Islet of Langerhans (tissue), 1 donor: Measurements from ENCODE around the gene ZNF407.

Source experiments
- FAIRE-seq: peaks from one replicate; lab custom pipeline; 2011; peaks lifted over from hg19 to GRCh38; lab: Jason Lieb, UNC

ZNF407 gene

DNA sequence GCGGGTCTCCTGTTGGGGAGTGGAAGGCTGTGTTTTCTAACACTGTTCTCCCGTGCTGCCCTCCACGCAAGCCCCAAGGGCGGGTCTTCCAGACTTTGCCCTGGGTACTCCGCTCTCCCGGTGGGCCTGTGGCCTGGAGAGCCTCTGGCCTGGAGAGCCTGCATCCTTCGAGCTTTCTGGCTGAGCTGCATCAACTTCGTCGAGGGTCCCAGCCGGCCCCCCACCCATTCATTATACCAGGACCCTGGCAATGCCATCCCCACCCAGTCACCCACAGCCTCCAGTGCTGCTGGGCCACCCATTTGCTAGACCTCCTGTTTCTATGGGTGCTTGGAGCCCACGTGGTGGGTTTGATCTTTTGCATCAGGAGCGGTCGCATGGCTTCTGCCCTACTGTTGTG lies 509.1 kb downstream of the ZNF407 start:
- FAIRE-seq: no peak

DNA sequence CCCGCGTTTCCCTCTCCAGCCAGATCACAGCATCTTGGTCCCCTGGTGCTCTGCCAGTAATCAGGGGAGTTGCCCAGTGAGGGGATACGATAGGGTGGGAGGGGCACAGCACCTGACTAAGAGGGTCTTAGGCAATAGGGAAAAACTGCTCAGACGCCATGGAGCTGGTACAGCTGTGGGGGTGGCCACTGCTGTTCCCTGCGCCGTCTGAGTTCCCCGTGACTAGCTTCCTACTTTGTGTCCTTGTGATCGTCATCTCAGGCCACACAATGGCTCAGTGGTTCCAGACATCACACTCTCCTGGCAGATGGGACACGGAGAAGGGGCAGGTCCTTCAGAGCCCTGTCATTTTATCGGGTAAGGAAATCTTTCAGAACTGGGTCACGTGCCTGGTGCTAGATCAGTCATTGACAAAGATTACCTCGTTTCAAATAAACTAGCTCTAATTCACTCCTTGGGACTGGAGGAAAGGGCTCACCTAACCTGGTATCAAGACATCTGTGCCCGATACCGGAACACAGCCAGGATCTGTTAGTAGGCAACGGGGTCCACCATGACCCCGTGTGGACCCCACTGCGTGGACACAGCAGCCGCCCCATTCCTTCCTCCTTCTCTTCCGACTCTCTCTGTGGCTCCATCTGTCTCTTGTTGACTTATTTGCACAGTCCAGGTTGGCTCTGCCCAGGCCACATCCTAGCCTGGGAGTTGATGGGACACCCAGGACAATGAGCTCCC lies 509.7 kb downstream of the ZNF407 start:
- no peak for FAIRE-seq

GRCh38 chr18:75107931-75108276 lies 510.2 kb downstream of the ZNF407 start:
- FAIRE-seq: no peak

DNA sequence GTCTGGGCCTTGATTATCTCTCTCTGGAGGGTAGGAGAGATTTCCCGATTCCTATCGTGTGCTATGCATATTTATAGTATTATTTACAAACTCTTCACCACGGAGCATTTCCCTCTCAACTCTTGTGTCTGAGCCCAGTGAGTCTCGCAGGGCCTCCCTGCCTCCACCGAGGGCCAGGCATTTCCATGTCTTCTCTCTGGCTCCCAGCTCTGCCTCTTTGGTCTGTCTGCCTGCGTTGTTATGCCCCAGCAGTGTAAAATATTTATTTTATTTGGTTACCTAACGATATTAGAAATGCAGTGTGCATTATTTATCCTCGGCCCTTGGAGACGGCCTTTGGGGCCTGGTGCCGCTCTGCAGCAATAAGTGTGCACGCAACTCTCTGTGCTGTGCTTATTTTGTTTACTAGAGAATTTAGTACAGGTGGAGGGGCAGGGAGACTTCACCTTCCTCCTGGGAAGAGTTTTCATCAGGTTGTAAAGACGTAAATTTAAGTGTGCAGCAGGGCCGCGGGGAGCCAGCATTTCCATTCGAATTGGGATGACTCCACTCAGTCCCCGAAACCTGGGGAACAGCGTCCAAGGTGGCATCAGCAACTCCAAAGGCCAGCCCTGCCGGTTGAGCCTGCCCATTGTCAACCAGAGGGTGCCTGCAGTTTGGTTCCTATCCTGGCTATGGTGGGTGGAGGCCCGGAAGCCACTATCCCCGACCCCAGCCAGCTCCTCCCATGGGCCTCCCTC lies 511.1 kb downstream of the ZNF407 start:
- no peak for FAIRE-seq

DNA sequence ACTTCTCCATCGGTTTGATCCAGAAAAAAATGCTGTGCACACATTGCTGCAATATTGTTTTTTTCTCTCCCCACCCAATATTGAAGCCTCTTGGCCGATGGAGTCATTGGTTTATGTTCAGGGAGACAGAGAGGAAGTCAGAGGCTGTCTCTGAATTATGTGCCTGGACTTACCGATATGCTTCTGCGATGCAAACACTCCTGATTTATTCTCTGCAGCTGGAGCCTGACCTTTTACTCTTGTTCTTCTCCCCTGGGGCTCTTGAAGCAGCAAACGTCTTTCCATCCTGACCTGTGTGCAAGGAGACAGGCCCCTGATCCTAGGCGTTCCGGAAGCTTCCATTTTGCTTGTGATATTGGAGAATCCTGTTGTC lies 511.6 kb downstream of the ZNF407 start:
- FAIRE-seq: no peak

DNA sequence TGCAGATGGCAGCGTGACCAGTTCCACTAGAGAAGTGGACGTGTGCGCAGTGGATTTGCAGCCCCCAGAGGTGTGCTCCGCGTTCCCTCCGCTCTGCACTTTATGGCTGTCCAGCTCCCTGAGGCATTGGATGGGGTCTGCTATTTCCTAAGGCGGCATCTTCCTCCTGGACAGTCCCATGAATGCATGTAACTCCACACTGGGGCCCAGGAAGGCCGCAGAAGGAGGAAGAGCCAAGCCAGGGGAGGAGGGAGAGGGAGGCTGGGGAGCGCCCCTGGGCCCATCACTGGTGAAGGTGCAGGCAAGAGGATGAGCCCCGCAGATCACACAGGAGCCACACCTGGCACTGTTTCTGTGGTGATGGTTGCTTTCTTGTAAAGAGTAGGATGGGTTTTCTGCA lies 512.1 kb downstream of the ZNF407 start:
- no peak for FAIRE-seq

- FAIRE-seq: no peak
Observed at GRCh38 chr18:75110311-75110710, 512.6 kb downstream of the ZNF407 start.

- FAIRE-seq: no peak
Observed at GRCh38 chr18:75110846-75111415, 513.3 kb downstream of the ZNF407 start.

DNA sequence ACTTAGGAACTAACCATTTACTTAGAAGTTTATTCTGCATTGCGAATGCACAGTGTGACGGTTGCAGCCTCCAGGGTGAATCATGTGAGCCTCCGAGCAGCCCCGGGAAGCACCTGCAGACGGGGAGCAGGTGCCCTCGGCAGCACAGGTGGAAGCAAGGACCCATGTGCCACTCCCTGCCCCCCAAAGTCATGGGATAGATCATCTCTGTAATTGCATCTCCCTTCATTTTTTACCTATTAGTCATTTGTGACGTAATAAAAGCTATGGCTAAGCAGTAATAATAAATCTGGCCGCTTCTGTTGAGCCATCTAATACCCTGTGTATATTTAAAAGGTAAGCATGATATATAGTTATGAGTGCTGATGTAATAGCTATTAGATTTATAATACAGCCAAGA lies 514.1 kb downstream of the ZNF407 start:
- FAIRE-seq: no peak

- FAIRE-seq: no peak
Observed at GRCh38 chr18:75112186-75113096, 514.8 kb downstream of the ZNF407 start.

GRCh38 chr18:75113455-75113854 lies 515.8 kb downstream of the ZNF407 start:
- FAIRE-seq: no peak

GRCh38 chr18:75114231-75114764 lies 516.6 kb downstream of the ZNF407 start:
- no peak for FAIRE-seq
